Measurements from ENCODE around the gene CD151. TPM values are rescaled to one million over a fixed set of nuclear protein-coding genes. Genes with fewer than 3 reads are reported as not detected.

The CD151 gene
- total and polyA plus RNA-seq, 4 donors, result 182 to 556 (median 399) TPM

DNA sequence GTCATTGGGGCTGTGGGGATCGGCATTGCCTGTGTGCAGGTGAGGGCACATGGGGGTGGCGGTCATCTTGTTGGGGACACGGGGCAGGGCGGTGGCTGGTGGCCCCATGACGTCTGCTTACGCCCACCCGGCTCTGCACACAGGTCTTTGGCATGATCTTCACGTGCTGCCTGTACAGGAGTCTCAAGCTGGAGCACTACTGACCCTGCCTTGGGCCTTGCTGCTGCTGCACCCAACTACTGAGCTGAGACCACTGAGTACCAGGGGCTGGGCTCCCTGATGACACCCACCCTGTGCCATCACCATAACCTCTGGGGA lies 5.2 kb downstream of the CD151 start:
- DNase-seq, result no peak
- 82 to 83% methylated on average over 8 of the region's 8 CpGs for WGBS, 2 donors
- TF ChIP-seq, protein P1, sequence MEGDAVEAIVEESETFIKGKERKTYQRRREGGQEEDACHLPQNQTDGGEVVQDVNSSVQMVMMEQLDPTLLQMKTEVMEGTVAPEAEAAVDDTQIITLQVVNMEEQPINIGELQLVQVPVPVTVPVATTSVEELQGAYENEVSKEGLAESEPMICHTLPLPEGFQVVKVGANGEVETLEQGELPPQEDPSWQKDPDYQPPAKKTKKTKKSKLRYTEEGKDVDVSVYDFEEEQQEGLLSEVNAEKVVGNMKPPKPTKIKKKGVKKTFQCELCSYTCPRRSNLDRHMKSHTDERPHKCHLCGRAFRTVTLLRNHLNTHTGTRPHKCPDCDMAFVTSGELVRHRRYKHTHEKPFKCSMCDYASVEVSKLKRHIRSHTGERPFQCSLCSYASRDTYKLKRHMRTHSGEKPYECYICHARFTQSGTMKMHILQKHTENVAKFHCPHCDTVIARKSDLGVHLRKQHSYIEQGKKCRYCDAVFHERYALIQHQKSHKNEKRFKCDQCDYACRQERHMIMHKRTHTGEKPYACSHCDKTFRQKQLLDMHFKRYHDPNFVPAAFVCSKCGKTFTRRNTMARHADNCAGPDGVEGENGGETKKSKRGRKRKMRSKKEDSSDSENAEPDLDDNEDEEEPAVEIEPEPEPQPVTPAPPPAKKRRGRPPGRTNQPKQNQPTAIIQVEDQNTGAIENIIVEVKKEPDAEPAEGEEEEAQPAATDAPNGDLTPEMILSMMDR (IDR thresholded peaks at IDR 0.05; ENCODE audit: control extremely low read depth, extremely low read depth), result no peak
- Histone ChIP-seq H3K27ac (ENCODE audit: low read depth in 1 of 2, low read length in 1 of 2) (peak overlapping the region in 1 of 2 donors; percentile 15), H3K36me3 (ENCODE audit: control insufficient read depth in 4 of 4, insufficient read depth in 4 of 4, low read length in 4 of 4) (peaks cover 4 to 46% (median 18%) of the 10 kb centered on the region in 4 donors), H3K9ac (ENCODE audit: insufficient read depth in 1 of 2, low read length in 2 of 2) (no peak overlapping the region), H3K4me1 (ENCODE audit: control insufficient read depth in 5 of 5, insufficient read depth in 5 of 5, low read length in 5 of 5) (peaks cover 6 to 29% (median 10%) of the 10 kb centered on the region in 5 donors), H3K9me3 (ENCODE audit: control insufficient read depth in 4 of 4, insufficient read depth in 3 of 4, low read length in 3 of 4) (no peaks in the 10 kb centered on the region), H3K4me3 (no peak overlapping the region), H3K27me3 (ENCODE audit: control insufficient read depth in 3 of 3, insufficient read depth in 3 of 3, low read length in 2 of 3) (no peaks in the 10 kb centered on the region)
- no peak for ATAC-seq (ENCODE audit: insufficient read depth, low FRiP score)

DNA sequence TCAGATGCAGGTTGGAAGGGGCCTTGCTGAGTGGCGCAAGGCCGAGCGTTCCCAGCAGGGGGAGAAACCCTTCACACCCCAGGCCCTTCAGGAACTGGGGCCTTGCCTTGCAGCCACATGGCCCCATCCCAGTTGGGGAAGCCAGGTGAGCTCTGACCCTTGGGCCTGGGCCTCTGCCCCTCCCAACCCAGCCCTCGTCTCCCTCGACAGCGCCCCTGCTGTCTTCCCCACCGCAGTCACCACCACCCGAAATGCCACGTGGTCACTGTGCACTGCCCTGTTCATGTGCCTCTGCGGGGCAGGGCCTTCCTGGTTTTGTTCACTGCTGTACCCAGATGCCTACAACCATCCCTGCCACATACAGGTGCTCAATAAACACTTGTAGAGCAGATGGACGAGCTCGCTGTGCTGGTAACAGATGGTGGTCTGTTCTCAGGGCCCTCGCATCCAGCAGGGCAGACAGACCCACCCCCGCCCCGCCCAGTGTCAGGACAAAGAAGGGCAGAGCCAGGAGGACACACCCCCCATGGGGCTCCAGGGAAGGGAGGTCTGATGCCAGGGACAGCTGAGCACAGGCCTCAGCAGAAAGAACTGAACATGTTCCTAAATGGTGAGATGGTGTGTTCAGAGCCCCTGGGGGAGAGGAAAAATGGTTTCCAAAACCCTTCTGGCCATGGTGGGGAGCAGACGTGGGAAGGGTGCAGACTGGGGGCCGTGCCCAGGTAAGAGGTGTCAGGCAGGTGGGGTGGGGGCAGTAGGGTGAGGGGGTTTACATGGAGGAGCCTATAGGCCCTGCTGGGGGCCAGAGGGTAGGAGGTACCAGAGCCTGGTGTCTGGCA lies 5.9 kb downstream of the CD151 start:
- no peak overlapping the region for H3K9ac ChIP-seq (ENCODE audit: insufficient read depth in 1 of 2, low read length in 2 of 2)
- no peaks in the 10 kb centered on the region for H3K9me3 ChIP-seq (ENCODE audit: control insufficient read depth in 4 of 4, insufficient read depth in 3 of 4, low read length in 3 of 4)
- H3K4me1 ChIP-seq (ENCODE audit: control insufficient read depth in 5 of 5, insufficient read depth in 5 of 5, low read length in 5 of 5), result peaks cover 6 to 29% (median 14%) of the 10 kb centered on the region in 5 donors
- TF ChIP-seq, protein P1 (IDR thresholded peaks at IDR 0.05; ENCODE audit: control extremely low read depth, extremely low read depth), result no peak
- DNase-seq (no peak), ATAC-seq (ENCODE audit: insufficient read depth, low FRiP score) (no peak)
- no peaks in the 10 kb centered on the region for H3K27me3 ChIP-seq (ENCODE audit: control insufficient read depth in 3 of 3, insufficient read depth in 3 of 3, low read length in 2 of 3)
- WGBS, 2 donors, result 65 to 68% methylated on average over 17 of the region's 17 CpGs
- H3K4me3 ChIP-seq, result no peak overlapping the region
- peak overlapping the region in 1 of 2 donors; percentile 48 for H3K27ac ChIP-seq (ENCODE audit: low read depth in 1 of 2, low read length in 1 of 2)
- peaks cover 4 to 46% (median 18%) of the 10 kb centered on the region in 4 donors for H3K36me3 ChIP-seq (ENCODE audit: control insufficient read depth in 4 of 4, insufficient read depth in 4 of 4, low read length in 4 of 4)

DNA sequence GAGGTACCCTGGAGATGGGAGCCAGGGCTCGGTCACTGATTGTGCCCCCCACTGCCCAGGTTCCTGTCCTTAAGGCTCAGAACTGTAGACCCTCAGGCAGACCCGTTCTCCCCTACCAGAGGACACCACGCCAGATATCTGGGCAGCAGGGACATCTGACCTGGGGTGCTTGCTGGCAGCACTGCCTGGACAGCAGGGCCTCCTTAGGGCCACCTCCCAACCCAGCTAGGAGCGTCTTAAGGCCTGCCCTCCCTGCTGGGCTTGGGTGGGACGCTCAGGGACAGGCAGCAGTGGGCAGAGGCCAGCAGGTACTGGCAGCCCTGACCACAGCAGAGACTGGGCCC lies 6.5 kb downstream of the CD151 start:
- WGBS, 2 donors, result 92 to 96% methylated on average over 5 of the region's 5 CpGs
- no peak overlapping the region for H3K9ac ChIP-seq (ENCODE audit: insufficient read depth in 1 of 2, low read length in 2 of 2)
- peaks cover 4 to 46% (median 18%) of the 10 kb centered on the region in 4 donors for H3K36me3 ChIP-seq (ENCODE audit: control insufficient read depth in 4 of 4, insufficient read depth in 4 of 4, low read length in 4 of 4)
- no peaks in the 10 kb centered on the region for H3K9me3 ChIP-seq (ENCODE audit: control insufficient read depth in 4 of 4, insufficient read depth in 3 of 4, low read length in 3 of 4)
- H3K4me3 ChIP-seq, result no peak overlapping the region
- H3K27me3 ChIP-seq (ENCODE audit: control insufficient read depth in 3 of 3, insufficient read depth in 3 of 3, low read length in 2 of 3), result no peaks in the 10 kb centered on the region
- no peak for ATAC-seq (ENCODE audit: insufficient read depth, low FRiP score)
- DNase-seq, result no peak
- TF ChIP-seq, protein P1 (IDR thresholded peaks at IDR 0.05; ENCODE audit: control extremely low read depth, extremely low read depth), result no peak
- H3K4me1 ChIP-seq (ENCODE audit: control insufficient read depth in 5 of 5, insufficient read depth in 5 of 5, low read length in 5 of 5), result peaks cover 6 to 27% (median 15%) of the 10 kb centered on the region in 5 donors
- no peak overlapping the region for H3K27ac ChIP-seq (ENCODE audit: low read depth in 1 of 2, low read length in 1 of 2)

Measured in lung (tissue), 12 donors.